ENCODE data around the gene SPEG. TPM values are rescaled to one million over a fixed set of nuclear protein-coding genes. Genes with fewer than 3 reads are reported as not detected.

The SPEG gene
- polyA plus RNA-seq, 1 donor (not counting 4 experiments of a cell fraction or from before 2014, with no cell fraction given): 18.8 TPM

GRCh38 chr2:219514836-219515235 is 80.2 kb downstream of the SPEG start:
- peaks cover 75% of the 10 kb centered on the region for H3K27me3 ChIP-seq (ENCODE audit: control insufficient read depth, extremely low read depth, insufficient read depth, low read length)
- FAIRE-seq (no peak), DNase-seq (ENCODE audit: low read depth, low spot score) (no peak)
- no peaks in the 10 kb centered on the region for H3K79me2 ChIP-seq (ENCODE audit: control insufficient read depth, insufficient read depth, low read length)
- no peaks in the 10 kb centered on the region for H3K36me3 ChIP-seq (ENCODE audit: control insufficient read depth in 2 of 2, extremely low read depth in 1 of 2, insufficient read depth in 2 of 2, low read length in 2 of 2)
- TF ChIP-seq, protein P1, sequence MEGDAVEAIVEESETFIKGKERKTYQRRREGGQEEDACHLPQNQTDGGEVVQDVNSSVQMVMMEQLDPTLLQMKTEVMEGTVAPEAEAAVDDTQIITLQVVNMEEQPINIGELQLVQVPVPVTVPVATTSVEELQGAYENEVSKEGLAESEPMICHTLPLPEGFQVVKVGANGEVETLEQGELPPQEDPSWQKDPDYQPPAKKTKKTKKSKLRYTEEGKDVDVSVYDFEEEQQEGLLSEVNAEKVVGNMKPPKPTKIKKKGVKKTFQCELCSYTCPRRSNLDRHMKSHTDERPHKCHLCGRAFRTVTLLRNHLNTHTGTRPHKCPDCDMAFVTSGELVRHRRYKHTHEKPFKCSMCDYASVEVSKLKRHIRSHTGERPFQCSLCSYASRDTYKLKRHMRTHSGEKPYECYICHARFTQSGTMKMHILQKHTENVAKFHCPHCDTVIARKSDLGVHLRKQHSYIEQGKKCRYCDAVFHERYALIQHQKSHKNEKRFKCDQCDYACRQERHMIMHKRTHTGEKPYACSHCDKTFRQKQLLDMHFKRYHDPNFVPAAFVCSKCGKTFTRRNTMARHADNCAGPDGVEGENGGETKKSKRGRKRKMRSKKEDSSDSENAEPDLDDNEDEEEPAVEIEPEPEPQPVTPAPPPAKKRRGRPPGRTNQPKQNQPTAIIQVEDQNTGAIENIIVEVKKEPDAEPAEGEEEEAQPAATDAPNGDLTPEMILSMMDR (optimal IDR thresholded peaks at IDR 0.05 in 1 of 3, IDR thresholded peaks at IDR 0.05 in 1 of 3, conservative IDR thresholded peaks at IDR 0.05 in 1 of 3; ENCODE audit: extremely low read depth in 1 of 3, insufficient read depth in 2 of 3, low read length in 3 of 3): no peak
- TF ChIP-seq EZH2 (IDR thresholded peaks at IDR 0.05; ENCODE audit: low read length): no peak
- H3K9me1 ChIP-seq (ENCODE audit: control insufficient read depth, extremely low read depth, insufficient read depth, low read length): no peaks in the 10 kb centered on the region
- H3K4me2 ChIP-seq (ENCODE audit: control insufficient read depth, extremely low read depth, insufficient read depth, low read depth, low read length): no peak overlapping the region
- H2AFZ ChIP-seq (ENCODE audit: control insufficient read depth, low read length): no peak overlapping the region
- no peak overlapping the region for H3K27ac ChIP-seq (ENCODE audit: control insufficient read depth, insufficient read depth, low read length)
- no peak overlapping the region for H3K4me3 ChIP-seq (ENCODE audit: control insufficient read depth in 2 of 3, extremely low read depth in 1 of 3, insufficient read depth in 2 of 3, low read depth in 1 of 3, low read length in 3 of 3)
- dilution Hi-C loops (cut with MboI; ENCODE audit: extremely low pct_ligation_motif_present, low sequenced_read_pairs): no loop called here
- H3K9me3 ChIP-seq (ENCODE audit: control insufficient read depth, low read depth, low read length): no peaks in the 10 kb centered on the region
- no peaks in the 10 kb centered on the region for H4K20me1 ChIP-seq (ENCODE audit: control insufficient read depth, extremely low read depth, insufficient read depth, low read length)
- H3K9ac ChIP-seq (ENCODE audit: control insufficient read depth, extremely low read depth, insufficient read depth, low read length): no peak overlapping the region
- H3K4me1 ChIP-seq (ENCODE audit: control insufficient read depth, extremely low read depth, insufficient read depth, low read length): no peaks in the 10 kb centered on the region

DNA sequence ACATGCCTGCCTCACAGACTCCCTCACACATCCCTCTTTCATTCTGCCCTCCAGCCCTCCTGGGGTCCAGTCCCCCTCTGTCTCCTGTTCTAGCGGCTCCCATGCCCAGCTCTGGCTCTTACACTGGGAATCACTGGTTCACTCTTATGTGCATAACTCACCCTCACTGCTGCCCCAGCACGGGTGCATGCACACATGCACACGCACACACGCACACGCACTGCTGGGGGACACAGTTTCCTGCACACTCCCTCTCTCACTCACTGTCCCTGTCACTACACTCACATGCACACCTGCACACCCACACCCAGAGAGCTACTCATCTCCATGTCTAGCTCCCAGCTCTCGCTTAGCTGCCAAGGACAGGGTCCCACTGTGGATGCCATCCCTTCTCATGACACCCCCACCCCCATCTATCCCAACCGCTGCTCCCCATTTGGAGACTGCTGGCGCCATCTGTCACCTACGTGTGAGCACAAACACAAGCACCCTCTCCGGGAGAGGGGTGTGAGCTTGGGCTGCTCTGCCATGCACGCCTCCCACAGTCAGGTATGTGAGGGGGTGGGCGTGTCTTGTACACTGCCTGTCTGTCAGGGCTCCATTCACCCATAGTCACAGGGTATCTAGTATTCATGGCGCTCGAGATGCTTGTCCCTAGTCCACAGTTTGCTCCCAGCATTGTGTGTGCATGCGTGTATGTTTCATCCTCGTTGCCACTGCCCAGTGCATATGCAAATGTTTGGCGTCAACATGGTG is 81.4 kb downstream of the SPEG start:
- no peak overlapping the region for H3K9ac ChIP-seq (ENCODE audit: control insufficient read depth, extremely low read depth, insufficient read depth, low read length)
- H3K4me1 ChIP-seq (ENCODE audit: control insufficient read depth, extremely low read depth, insufficient read depth, low read length): no peaks in the 10 kb centered on the region
- no peaks in the 10 kb centered on the region for H3K79me2 ChIP-seq (ENCODE audit: control insufficient read depth, insufficient read depth, low read length)
- no peak overlapping the region for H3K27ac ChIP-seq (ENCODE audit: control insufficient read depth, insufficient read depth, low read length)
- H3K27me3 ChIP-seq (ENCODE audit: control insufficient read depth, extremely low read depth, insufficient read depth, low read length): peaks cover 65% of the 10 kb centered on the region
- TF ChIP-seq EZH2 (IDR thresholded peaks at IDR 0.05; ENCODE audit: low read length): no peak
- TF ChIP-seq, protein P1 (optimal IDR thresholded peaks at IDR 0.05 in 1 of 3, IDR thresholded peaks at IDR 0.05 in 1 of 3, conservative IDR thresholded peaks at IDR 0.05 in 1 of 3; ENCODE audit: extremely low read depth in 1 of 3, insufficient read depth in 2 of 3, low read length in 3 of 3): peak in 1 of 3 experiments; percentile 0
- H3K9me3 ChIP-seq (ENCODE audit: control insufficient read depth, low read depth, low read length): no peaks in the 10 kb centered on the region
- H3K9me1 ChIP-seq (ENCODE audit: control insufficient read depth, extremely low read depth, insufficient read depth, low read length): no peaks in the 10 kb centered on the region
- DNase-seq (ENCODE audit: low read depth, low spot score) (no peak), FAIRE-seq (no peak)
- no peak overlapping the region for H3K4me3 ChIP-seq (ENCODE audit: control insufficient read depth in 2 of 3, extremely low read depth in 1 of 3, insufficient read depth in 2 of 3, low read depth in 1 of 3, low read length in 3 of 3)
- dilution Hi-C loops (cut with MboI; ENCODE audit: extremely low pct_ligation_motif_present, low sequenced_read_pairs): no loop called here
- no peak overlapping the region for H2AFZ ChIP-seq (ENCODE audit: control insufficient read depth, low read length)
- H3K36me3 ChIP-seq (ENCODE audit: control insufficient read depth in 2 of 2, extremely low read depth in 1 of 2, insufficient read depth in 2 of 2, low read length in 2 of 2): no peaks in the 10 kb centered on the region
- no peak overlapping the region for H3K4me2 ChIP-seq (ENCODE audit: control insufficient read depth, extremely low read depth, insufficient read depth, low read depth, low read length)
- no peaks in the 10 kb centered on the region for H4K20me1 ChIP-seq (ENCODE audit: control insufficient read depth, extremely low read depth, insufficient read depth, low read length)
